Cardiac septum (tissue), 1 donor: ENCODE data around the gene PAGE4. TPM values are rescaled to one million over a fixed set of nuclear protein-coding genes. Genes with fewer than 3 reads are reported as not detected.
A peak's percentile ranks its signal among the peaks of the same experiment; 100 is the strongest.

ENCODE experiments used
- DNase-seq: peaks from one replicate; pipeline ENCODE4 v3.0.0-alpha.2; 2020; ENCODE audit warnings: low spot score
- intact Hi-C: fragments of 100-400 bp; cut with DNase I; formaldehyde crosslinking; loops from one replicate; pipeline ENCODE4 v1.14.0; 2022
- total RNA-seq: library from RNA; stranded (reverse); fragmentation: NEBNext Ultra II Directional; extraction: Animal tissue kit (Norgen Biotek cat#: 25700); gene quantifications from one replicate; pipeline ENCODE4 v1.2.1, GENCODE V29; 2021
- donor health status: DM: no; HTN: no; CAD: no.

PAGE4 gene
- total RNA-seq, 1 donor from 2014 or later, result not detected

DNA sequence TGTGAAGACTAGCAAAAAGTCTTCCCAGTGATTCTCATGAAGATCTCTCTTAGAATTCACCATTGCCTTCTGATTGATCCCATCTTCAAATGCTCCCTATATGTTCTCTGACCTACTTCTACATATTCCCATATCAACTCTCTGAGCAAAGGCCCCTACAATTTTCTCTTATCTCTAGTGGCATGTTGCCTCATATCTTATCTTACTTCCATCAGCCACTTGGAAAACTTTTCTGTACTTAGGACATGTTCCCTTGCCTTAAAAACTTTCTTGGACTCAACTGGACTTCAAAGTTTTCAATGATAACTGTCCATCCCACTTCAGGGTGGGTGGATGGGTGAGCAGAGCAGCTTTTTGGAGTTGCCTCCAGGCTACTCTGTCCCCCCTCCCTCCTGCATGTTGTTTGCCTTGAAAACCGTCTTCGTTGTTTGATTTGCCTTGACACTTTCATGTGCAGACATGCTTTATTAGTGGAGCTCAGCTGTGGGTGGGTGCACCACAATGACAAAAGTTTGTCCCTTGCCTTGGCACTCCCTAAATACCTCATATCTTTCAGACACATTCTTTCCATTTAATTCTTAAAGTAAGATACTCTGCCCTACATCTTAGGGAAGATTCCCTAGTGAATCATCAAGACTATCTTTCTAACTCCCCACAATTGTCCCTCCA lies 31.9 kb downstream of the PAGE4 start:
- no peak for DNase-seq
- intact Hi-C loops, result no loop called here

DNA sequence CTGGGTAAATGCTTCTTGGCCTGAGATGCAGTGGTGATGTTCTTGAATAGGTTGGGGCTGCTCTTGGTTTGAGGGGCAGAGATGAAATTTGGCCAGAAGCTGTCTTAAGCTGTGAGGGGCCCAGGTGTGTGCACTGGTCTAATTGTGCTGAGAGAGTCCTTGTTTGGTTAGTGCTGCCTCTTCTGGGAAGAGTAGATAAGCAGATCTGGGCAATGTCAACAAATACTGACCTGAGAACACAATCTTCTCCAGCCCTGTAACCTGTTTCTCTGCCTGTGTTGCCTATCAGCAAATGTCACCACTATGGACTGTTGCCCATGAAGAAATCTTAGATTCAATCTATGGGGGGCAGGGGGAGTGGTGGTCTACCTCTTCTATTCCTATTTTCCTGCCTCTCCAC lies 33.0 kb downstream of the PAGE4 start:
- no peak for DNase-seq
- intact Hi-C loops, result no loop called here

DNA sequence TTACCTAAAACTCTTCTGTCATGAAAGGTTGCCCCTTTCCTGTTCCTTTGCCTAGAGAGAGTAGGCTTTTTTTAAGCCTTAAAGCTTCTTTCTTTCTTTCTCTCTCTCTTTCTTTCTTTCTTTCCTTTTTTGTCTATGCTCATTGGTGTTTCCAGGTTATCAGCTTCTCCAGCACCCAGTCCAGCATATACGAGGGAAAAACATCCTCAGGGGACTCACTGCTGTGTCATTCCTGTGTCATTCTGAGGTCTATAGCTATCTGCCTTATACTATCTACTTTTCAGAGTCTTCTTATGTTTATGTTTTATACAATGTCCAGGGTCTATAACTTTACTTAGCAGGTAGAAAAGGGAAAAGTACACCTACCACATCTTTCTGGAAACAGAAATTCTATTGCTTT lies 39.6 kb downstream of the PAGE4 start:
- intact Hi-C loops, result no loop called here

DNA sequence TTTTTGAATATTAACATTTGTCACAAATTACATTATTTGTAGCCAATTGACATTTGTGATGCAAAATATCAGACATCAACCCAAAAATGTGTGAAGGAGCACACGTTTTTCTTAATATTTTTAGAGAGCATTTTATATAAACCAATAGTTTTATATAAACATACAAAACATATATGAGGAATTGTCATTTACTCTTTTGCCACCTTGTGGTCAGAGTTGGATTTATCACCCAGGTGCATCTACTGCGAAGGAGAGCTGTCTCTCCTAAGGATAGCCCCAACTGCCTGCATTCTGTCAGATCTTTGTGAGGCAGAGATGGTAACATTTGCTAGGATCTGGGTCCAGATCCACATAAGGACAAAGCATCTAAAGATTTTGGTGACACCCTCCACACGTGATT lies 47.6 kb downstream of the PAGE4 start:
- DNase-seq, result no peak
- intact Hi-C loops, result no loop called here

More for the DNA sequence above, 39.6 kb downstream of the PAGE4 start:
- DNase-seq, result no peak

DNA sequence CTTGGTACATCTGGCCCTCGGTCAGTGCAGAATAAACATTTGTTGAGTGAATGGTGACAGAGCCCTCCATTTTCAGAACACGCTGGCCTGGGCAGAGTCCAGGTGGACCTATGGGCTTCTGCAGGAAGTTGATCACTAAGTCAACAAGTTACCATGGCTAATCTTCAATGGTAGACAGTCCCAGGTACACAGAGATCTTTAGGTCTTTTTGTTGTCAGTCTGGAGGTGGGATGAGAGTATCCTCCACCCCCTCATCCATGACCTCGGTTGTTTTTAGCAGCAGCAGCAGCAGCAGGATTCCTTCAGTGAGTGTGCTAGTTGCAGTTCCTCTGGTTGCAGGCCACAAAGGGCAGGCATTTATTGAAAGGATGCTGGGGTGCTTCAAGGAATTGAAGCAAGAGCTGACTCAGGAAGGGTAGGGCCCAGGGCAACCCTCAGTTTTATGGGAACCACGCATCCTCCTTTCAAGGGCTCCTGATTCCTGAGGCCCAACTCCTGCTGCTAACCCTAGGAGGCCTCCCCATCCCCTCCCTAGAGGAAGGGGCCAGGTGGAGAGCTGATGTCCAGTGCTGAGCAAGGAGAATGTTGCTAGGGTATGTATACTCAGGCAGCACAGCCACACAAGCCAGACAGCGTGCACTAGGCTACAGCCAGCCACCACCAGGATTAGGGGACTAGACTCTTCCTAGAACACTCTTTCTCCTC lies 48.4 kb downstream of the PAGE4 start:
- intact Hi-C loops, result no loop called here
- DNase-seq, result no peak

DNA sequence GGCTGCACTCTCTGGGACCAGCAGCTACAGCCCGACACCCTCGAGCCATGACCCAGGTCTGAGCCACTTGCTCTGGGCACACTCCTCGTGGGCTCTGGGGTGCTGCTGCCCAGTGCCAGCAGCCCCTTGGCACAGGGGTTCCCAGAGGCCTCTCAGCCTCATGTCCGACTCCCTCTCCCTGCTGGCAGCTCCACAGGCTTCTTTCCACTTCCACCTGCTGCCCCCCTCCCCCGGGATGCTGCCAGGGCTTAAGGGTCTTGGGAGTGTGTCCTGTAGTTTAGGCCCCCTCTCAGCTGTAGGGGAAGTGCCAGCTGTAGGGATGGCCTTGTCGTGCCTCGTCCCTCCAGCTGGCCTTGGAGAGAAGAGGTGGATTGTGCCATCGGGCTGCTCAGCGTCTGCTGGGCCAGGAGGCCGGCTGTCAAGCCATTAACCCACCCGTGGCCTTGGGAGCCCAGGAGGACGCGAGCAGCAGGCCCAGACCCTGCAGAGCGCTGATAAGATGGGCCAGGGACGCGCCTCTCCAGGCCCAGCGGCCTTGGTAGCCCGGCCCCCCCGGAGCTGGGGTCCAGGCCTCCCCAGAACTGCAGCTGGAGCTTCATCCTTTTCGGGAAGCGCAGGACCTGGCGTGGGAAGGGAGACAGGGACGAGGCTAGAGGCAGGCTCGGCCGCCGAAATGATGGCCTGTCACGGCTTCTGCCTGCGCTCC lies 49.2 kb downstream of the PAGE4 start:
- intact Hi-C loops, result no loop called here
- DNase-seq, result no peak

DNA sequence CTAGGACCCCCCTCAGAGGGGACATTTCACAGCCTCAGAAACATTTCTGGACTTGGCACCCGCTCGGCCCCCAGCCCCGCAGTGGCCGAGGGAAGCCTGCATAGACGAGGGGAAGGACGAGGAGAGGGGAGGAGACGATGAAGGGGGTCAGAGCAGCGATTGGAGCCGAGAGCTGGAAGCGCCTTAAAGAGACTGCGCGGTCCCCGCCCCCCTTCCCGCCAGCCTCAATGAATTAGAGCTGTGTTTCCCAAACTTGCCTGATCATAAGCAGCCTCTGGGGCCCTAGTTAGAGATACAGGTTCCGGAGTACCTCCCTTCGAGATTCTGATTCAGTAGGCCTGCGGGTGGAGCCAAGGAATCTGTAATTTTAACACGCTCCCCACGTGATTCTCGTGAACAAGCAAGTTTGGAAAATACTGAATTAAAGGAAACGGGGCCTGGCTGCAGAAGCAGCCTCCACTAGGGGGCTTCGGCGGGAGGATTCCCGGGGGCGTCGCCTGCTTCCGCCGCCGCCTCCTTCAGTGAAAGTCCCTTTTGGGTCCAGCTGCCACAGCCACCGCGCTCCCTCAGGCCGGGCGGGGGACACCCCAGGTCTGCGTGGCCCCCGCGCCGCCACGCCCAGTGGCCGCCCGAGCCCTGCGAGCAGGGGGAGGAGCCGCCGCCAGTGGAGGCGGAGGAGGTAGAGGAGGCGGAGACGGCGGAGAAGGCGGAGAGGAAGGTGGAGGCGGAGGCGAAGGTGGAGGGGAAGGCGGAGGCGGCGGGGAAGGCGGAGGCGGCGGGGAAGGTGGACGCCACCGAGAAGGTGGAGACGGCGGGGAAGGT lies 49.9 kb downstream of the PAGE4 start, which contains the start of gene USP27X:
TSS of gene USP27X (plus strand) at position 651 of the 822 bp plus-strand sequence. CDS start 824 bp downstream, outside the sequence.
- peak; percentile 87 for DNase-seq
- intact Hi-C loops, result no loop called here

DNA sequence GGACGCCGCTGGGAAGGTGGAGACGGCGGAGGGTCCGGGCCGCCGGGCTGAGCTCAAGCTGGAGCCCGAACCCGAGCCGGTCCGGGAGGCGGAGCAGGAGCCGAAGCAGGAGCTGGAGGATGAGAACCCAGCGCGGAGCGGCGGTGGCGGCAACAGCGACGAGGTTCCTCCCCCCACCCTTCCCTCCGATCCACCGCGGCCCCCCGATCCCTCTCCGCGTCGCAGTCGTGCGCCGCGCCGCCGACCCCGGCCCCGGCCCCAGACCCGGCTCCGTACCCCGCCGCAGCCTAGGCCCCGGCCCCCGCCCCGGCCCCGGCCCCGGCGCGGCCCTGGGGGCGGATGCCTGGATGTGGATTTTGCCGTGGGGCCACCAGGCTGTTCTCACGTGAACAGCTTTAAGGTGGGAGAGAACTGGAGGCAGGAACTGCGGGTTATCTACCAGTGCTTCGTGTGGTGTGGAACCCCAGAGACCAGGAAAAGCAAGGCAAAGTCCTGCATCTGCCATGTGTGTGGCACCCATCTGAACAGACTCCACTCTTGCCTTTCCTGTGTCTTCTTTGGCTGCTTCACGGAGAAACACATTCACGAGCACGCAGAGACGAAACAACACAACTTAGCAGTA lies 50.7 kb downstream of the PAGE4 start:
- DNase-seq, result no peak
- intact Hi-C loops, result no loop called here

DNA sequence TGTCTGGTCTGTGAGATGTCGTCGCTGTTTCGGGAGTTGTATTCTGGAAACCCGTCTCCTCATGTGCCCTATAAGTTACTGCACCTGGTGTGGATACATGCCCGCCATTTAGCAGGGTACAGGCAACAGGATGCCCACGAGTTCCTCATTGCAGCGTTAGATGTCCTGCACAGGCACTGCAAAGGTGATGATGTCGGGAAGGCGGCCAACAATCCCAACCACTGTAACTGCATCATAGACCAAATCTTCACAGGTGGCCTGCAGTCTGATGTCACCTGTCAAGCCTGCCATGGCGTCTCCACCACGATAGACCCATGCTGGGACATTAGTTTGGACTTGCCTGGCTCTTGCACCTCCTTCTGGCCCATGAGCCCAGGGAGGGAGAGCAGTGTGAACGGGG lies 51.6 kb downstream of the PAGE4 start:
- DNase-seq, result no peak
- intact Hi-C loops, result no loop called here

Other genes with a start within 250 kb of the PAGE4 start
- not detected for gene GAGE12H, start 249.4 kb upstream of the PAGE4 start, total RNA-seq
- not detected for gene GAGE2A, start 239.8 kb upstream of the PAGE4 start, total RNA-seq
- not detected for gene GAGE1, start 230.3 kb upstream of the PAGE4 start, total RNA-seq
- gene PAGE1, start 133.3 kb upstream of the PAGE4 start, total RNA-seq, result not detected
- 2.3 TPM for gene USP27X, start 50.2 kb downstream of the PAGE4 start, total RNA-seq
- gene CLCN5, start 93.3 kb downstream of the PAGE4 start, total RNA-seq, result 2.1 TPM